Gastroesophageal sphincter (tissue), 4 donors: ENCODE measurements around the gene DMD. TPM values are rescaled to one million over a fixed set of nuclear protein-coding genes. Genes with fewer than 3 reads are reported as not detected.
A peak's percentile ranks its signal among the peaks of the same experiment; 100 is the strongest.
"Not testable (repeated sequence)": the region's sequence is repeated elsewhere in the genome, so short reads cannot be mapped to it uniquely, and the experiment has no call there.

Source experiments
- ATAC-seq: fragments of 150-250 bp; one replicate; pipeline ENCODE4 v1.9.1; 2016; ENCODE audit warnings: mild to moderate bottlenecking, moderate library complexity
- H3K27ac ChIP-seq, 4 donors: fragments of 200-600 bp; sonication (generic) in 3 of 4; 1 replicate in 3 of 4; 2 replicates in 1 of 4; pipeline ENCODE4 v1.5.1; 2016 to 2019
- H3K27me3 ChIP-seq: fragments of 200-600 bp; sonication (generic); one replicate; pipeline ENCODE4 v1.5.1; 2019
- H3K36me3 ChIP-seq, 2 donors: fragments of 200-600 bp; sonication (generic); one replicate each; pipeline ENCODE4 v1.5.1; 2019; ENCODE audit warnings: control low read depth in 1 of 2
- H3K4me1 ChIP-seq, 3 donors: fragments of 200-600 bp; sonication (generic); 1 replicate in 2 of 3; 2 replicates in 1 of 3; pipeline ENCODE4 v1.5.1; 2016 to 2019; ENCODE audit warnings: control low read depth in 2 of 3
- H3K4me3 ChIP-seq, 2 donors: fragments of 200-600 bp; sonication (generic); one replicate each; pipeline ENCODE4 v1.5.1; 2019; ENCODE audit warnings: mild to moderate bottlenecking in 1 of 2, moderate library complexity in 1 of 2
- H3K9me3 ChIP-seq, 3 donors: fragments of 200-600 bp; sonication (generic); one replicate each; pipeline ENCODE4 v1.5.1; 2017 to 2019; ENCODE audit warnings: control low read depth in 2 of 3
- CTCF ChIP-seq, 4 experiments: fragments of 200-600 bp in 2 of 4; fragments of 450-650 bp in 2 of 4; sonication (generic) in 1 of 4; IDR thresholded peaks; one replicate each; pipeline ENCODE4 v1.5.1; 2017 to 2019; ENCODE audit warnings: antibody characterized with exemption in 4 of 4, mild to moderate bottlenecking in 2 of 4, moderate library complexity in 2 of 4
- EP300 ChIP-seq: sonication (generic); formaldehyde crosslinking; IDR thresholded peaks from one replicate; pipeline ENCODE4 v1.6.1; 2017; ENCODE audit warnings: antibody characterized with exemption, mild to moderate bottlenecking
- POLR2A ChIP-seq, 2 donors: fragments of 450-650 bp; IDR thresholded peaks; one replicate each; pipeline ENCODE4 v1.6.1; 2017; ENCODE audit warnings: antibody characterized with exemption in 2 of 2, mild to moderate bottlenecking in 2 of 2, moderate library complexity in 1 of 2
- POLR2AphosphoS5 ChIP-seq: sonication (generic); formaldehyde crosslinking; IDR thresholded peaks from one replicate; pipeline ENCODE4 v1.6.1; 2017; ENCODE audit warnings: antibody characterized with exemption
- WGBS, 2 donors: methylation state at CpG; one replicate each; pipeline ENCODE4 v1.1.5; 2018; ENCODE audit warnings: low coverage in 1 of 2; 5-methylcytosine and 5-hydroxymethylcytosine counted together
- total RNA-seq, 4 donors: library from RNA; depleted of rRNA; stranded (reverse); fragments of >200 nt; gene quantifications; one replicate each; pipeline ENCODE4 v1.1.0, GENCODE V29; 2016

Gene DMD
- total RNA-seq, 4 donors from 2014 or later: 111 to 225 (median 183) TPM

GRCh38 chrX:33194289-33194688 is 17.1 kb downstream of the DMD start:
- no peak for ATAC-seq
- Histone ChIP-seq H3K4me1 (peaks cover 0 to 7% (median 0%) of the 10 kb centered on the region in 3 donors), H3K27ac (peak overlapping the region in 2 of 4 donors; percentile 73 to 75), H3K27me3 (no peaks in the 10 kb centered on the region), H3K9me3 (no peaks in the 10 kb centered on the region), H3K4me3 (no peak overlapping the region), H3K36me3 (no peaks in the 10 kb centered on the region)
- WGBS, 2 donors: 87 to 92% methylated on average over 1 to 2 of the region's 2 CpGs
- no peak for TF ChIP-seq POLR2AphosphoS5
- TF ChIP-seq EP300: no peak
- no peak for TF ChIP-seq POLR2A (IDR thresholded peaks at IDR 0.05)
- TF ChIP-seq CTCF (IDR thresholded peaks at IDR 0.05): no peak

GRCh38 chrX:33190016-33190415 is 21.3 kb downstream of the DMD start:
- Histone ChIP-seq H3K4me1 (peaks cover 0 to 11% (median 0%) of the 10 kb centered on the region in 3 donors), H3K27me3 (no peaks in the 10 kb centered on the region), H3K36me3 (no peaks in the 10 kb centered on the region), H3K27ac (peak overlapping the region in 1 of 4 donors; percentile 53), H3K9me3 (no peaks in the 10 kb centered on the region), H3K4me3 (no peak overlapping the region)
- 29 to 43% methylated on average over 1 of the region's 1 CpG for WGBS, 2 donors
- TF ChIP-seq POLR2AphosphoS5 (no peak), POLR2A (IDR thresholded peaks at IDR 0.05) (no peak), EP300 (no peak), CTCF (IDR thresholded peaks at IDR 0.05) (no peak)
- ATAC-seq: no peak

- no peaks in the 10 kb centered on the region for H3K27me3 ChIP-seq
- ATAC-seq: no peak
- TF ChIP-seq CTCF (IDR thresholded peaks at IDR 0.05) (no peak), POLR2A (IDR thresholded peaks at IDR 0.05) (no peak), EP300 (no peak), POLR2AphosphoS5 (no peak)
- no peaks in the 10 kb centered on the region for H3K36me3 ChIP-seq
- no peaks in the 10 kb centered on the region for H3K9me3 ChIP-seq
- no peak overlapping the region for H3K4me3 ChIP-seq
- peak overlapping the region in 3 of 4 donors; percentile 8 to 53 (median 47) for H3K27ac ChIP-seq
- peaks cover 0 to 11% (median 0%) of the 10 kb centered on the region in 3 donors for H3K4me1 ChIP-seq
These were observed 22.5 kb downstream of the DMD start for GRCh38 chrX:33188881-33189280.

DNA sequence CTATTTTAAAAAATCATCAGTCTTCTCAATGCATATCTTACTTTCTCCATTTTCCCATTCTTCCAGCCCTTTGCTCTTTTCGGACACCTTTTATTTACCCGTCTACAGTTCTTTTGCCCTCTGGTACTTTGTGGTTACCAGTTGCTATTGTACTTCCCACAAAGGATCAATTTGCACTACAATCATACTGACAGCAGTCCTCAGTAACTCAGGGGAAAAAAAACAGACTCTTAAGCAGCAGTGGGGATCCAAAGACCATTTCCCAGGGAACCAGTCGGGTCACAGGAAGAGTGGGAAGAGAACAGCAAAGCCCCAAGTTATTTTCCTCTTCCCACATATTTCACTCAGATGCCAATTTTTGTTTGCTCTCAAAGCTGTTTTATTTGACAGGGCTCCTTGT is 23.1 kb downstream of the DMD start:
- no peaks in the 10 kb centered on the region for H3K27me3 ChIP-seq
- H3K27ac ChIP-seq: peak overlapping the region in 3 of 4 donors; percentile 8 to 53 (median 29)
- no peaks in the 10 kb centered on the region for H3K9me3 ChIP-seq
- H3K36me3 ChIP-seq: no peaks in the 10 kb centered on the region
- no peak overlapping the region for H3K4me3 ChIP-seq
- WGBS, 2 donors: 17 to 38% methylated on average over 1 to 3 of the region's 3 CpGs
- H3K4me1 ChIP-seq: peaks cover 0 to 12% (median 0%) of the 10 kb centered on the region in 3 donors
- no peak for ATAC-seq
- TF ChIP-seq POLR2AphosphoS5 (no peak), EP300 (no peak), CTCF (IDR thresholded peaks at IDR 0.05) (no peak), POLR2A (IDR thresholded peaks at IDR 0.05) (no peak)

- not testable (repeated sequence) for H3K36me3 ChIP-seq, ATAC-seq, H3K9me3 ChIP-seq, H3K27ac ChIP-seq, H3K27me3 ChIP-seq, H3K4me3 ChIP-seq
- H3K4me1 ChIP-seq: peaks cover 0 to 15% (median 0%) of the 10 kb centered on the region in 3 donors
- WGBS, 2 donors: 33 to 95% methylated on average over 1 to 6 of the region's 10 CpGs
These were observed 26.5 kb downstream of the DMD start for GRCh38 chrX:33184803-33185202.
